C4-2B (cell line): ENCODE measurements around the gene WASHC3.

Experiments
- CTCF ChIP-seq: fragments of 450-650 bp; conservative IDR thresholded peaks from 2 replicates; pipeline ENCODE4 v1.5.1; 2017; ENCODE audit warnings: mild to moderate bottlenecking
- ZFX ChIP-seq: fragments of 450-650 bp; IDR thresholded peaks from 2 replicates; pipeline ENCODE4 v1.6.1; 2017

DNA sequence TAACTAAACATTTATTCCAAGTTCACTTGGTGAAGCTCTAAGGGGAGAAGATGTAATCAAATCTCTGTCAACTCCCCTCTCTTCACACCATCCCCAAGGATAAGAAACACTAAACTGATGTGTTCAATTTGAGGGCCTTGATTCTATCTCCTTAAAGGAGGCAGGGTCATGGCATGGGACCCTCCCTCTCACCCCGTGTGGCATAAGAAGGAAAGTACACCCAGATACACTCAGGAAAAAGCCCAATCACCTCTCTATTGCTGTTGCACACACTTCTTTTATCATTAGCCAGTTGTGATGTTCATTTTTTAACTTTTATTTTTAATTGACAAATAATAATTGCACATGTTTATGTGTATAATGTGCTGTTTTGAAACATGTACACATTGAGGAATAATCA is 35.1 kb downstream of the WASHC3 start:
- TF ChIP-seq CTCF (no peak), ZFX (no peak)
